COLO829 (cell line): Measurements from ENCODE around the gene ITPKB.
A peak's percentile ranks its signal among the peaks of the same experiment; 100 is the strongest.

Experiments used
- DNase-seq: peaks from one replicate; pipeline ENCODE4 v3.0.0; 2012; ENCODE audit warnings: low spot score

The ITPKB gene

DNA sequence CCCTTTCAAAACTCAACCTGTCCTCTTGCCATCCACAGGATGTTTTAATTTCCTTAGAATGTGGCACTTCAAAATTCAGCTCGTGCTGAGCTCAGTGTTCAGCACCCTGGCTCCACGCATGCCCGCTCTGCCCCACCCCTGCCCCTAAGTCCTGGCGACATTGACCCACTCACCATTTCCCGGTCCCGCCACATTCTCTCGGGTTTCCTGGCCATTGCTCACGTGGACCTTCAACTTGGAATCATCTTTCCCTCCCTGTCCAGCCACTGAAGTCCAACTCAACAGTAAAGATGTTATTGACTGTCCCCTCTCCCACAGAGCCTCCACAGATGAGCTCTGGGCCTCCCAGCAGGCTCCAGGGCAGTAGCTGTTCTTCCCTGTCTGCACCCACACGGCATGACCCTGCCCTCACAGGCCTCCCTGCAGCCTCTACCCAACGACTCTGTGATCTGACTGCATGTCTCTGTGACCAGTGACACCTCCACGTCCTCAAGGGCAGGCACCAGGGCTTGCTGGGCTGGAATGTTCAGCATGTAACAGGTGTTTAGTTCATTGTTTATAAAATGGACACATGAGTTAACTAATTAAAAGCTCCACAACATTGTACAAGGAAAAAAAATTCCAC lies 53.8 kb downstream of the ITPKB start:
- no peak for DNase-seq

DNA sequence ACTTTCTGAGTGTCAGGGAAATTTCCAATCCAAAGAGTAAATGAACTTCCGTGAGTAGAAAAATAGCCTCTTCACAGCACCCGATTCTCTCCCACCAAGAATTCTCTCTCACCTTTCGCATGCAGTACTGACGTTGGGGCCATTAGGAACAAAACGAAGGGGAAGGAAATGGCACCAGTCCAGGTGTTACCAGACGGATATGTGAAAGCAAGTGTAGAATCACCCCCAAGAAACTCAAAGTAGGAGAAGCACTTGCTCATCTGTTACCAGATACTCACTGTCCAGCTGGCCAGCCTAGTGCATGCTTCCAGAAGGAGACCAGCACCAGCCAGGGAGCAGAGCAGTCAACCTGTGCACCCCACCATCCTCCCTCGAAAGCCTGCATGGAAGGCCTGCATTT lies 55.1 kb downstream of the ITPKB start:
- no peak for DNase-seq

DNA sequence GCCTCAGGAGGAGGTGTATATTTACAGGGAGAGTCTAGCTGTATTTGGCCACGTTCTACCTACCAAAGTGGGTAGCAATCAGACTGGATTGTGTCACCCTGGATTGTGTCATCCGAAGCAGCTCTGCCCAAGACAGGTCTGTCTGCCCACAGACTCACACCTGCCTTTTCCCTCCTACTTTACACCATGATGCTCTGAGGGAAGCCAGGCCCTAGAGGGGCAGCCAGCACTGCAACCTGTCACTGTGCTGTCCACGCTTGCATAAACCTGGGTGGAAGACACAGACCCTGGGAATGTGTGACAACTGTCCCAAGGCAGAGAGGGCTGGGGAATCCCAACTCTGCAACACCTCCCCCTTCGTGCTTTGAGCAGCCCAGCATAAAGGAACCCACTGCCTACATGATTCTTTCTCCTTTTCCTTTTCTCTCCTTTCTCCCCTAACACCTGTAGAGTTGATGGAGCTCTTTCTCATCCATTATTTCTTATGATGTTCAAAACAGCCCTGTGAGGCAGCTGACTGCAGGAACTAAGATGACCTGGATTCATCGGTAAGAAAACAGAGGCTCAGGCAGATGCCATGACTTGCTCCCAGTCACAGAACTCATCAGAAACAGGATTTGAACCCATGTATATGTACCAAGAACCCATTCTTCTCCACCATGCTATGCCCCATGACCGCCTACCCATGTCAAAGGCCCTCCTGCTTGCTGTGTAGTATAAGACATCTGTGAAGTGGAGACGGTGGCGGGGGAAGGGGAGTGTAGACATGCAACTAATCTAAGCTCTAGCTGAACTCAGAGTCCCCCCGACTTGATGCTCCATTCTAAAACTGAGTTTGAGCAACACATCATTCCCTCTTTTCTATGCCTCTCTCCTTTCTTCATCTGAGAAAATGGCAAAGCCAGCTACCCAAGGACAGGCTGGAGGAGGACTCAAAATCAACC lies 55.9 kb downstream of the ITPKB start:
- DNase-seq = no peak

DNA sequence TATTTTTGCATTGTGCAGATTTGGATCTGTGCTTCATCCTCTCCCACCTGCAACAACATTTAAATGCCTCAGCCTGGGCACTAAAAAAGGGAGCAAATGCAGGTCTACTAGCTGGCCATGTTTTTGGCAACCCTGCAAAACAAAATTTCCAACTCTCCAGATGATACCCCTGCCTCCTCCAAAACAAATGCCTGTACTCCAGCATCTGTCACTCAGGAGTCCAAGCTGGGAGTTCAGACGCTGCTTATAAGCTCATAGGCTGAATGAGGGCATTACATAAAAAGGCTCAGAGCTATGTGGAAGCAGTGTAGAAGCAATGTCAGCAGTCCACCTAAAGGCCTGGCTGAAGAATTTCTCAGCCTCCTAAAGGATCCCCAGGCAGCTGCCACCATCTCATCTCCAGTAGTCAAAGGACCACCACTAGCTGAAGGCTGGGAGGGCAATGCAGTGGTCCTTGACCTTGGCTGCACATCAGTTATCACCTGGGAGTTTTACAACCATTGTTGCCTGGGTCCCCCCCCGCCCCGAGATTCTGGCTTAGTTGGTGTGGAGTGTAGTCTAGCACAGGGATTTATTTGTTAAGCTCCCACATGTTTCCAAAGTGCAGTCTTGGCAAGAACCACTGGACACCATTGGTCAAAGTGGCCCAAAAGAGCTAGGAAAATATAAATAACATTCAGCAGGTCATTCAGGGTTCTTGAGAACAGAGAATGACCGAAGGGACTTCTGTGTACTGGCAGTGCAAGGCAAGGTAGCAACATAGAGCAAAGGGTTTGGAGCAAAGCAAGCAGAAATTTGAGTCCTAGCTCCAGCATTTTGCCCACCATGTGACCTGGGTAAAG lies 57.2 kb downstream of the ITPKB start:
- no peak for DNase-seq

DNA sequence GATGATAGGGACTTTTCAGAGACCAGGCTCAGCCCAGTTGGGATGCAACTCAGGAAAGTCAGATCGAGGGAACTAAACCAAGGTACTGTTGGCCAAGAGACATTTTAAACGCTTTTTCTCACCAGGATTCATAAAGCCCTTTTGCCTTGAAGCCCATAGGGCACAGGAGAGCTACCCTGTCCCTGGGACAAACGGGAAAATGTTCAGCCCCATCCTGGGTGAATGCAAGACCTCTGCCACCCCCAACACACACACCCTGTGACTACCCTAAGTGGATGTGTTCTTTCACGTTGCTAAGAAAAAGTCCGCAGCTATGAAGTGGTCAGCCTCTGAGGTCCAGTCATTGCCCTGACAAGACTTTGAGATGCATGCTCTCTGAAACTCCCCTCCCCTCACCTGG lies 58.4 kb downstream of the ITPKB start:
- DNase-seq = no peak

DNA sequence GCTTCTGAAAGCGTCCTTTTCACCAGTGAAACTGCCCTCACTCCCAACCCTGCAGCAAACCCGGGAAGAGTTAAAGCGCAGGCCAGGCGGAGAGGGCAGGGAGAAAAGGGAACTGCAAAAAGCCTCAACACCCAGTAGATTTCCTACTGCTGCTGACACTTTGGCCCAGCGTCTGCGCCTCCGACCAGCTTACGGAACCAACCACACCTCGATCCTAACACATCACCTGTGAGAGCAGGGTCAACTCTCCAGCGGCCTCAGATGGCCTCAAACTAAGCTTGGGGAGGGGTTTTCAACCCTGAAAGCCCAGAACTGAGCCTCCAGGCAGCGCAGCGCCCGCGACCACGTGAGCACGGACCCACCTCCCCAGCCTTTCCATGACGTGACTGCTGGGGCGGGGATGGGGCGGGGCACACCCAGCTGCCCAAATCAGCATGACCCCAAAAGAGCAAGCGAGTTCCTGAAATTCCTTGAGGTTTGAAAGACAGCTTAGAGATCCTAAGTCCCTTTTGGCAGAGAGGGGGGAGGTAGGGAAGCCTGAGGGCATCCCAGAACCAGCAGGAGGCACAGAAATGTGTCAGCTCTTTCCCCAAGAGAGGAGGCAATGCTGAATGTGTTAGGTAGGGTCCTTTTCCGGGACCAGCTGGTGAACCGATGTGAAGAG lies 59.1 kb downstream of the ITPKB start:
- no peak for DNase-seq

DNA sequence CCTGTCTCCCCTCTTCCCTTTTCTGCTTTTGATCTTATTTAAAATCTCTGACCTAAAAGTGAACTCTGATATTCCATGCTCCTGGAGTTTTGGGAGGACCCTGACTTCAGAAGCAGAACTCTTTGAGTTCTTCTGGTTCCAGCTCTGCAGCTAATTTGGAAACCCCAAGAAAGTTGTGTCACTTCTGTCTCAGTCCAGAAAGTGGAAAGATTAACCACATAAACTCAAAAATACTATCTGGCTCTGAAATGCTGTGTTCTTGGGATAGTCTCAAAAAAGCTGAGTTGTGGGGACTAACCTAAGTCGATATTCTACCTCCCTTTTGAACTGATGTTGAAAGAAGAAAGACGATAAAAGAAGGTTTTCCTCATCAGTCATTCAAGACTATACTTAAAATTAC lies 59.8 kb downstream of the ITPKB start:
- DNase-seq = no peak

DNA sequence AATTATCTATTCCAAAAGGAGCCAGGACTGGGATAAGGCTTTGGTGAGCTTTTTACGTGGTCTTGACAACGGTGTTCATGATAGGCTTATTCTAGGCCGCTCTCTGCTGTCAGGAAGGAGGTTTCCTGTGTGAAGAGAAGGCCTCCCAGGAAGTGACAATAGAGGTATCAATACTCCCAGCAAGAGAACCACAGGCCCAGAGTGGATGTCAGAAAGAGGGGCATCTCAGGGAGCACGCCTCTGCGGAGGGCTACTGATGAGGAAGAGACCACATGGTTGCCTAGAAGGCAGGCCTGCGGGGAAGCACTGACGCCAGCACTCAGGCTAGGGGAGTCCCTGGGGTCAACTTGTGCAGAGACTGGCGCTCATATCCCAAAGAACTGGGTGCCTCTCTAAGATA lies 60.4 kb downstream of the ITPKB start:
- DNase-seq = no peak

DNA sequence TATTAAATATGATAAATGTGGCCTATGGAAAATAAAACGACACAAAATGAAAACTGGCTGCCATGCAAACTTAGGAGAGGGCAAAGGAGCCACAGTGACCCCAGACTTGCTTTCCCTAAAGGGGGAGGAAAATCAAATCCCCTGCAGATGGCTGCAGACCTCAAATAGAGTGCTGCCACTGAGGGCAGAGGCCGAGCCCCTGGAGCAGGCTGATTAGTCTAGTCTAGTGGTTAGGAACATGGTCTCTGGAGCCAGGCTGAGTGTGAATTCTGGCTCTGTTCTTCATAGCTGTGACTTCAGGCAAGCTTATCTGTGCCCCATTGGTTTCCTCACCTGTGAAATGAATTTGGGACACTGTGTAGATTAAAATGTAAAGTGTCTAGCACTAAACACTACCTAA lies 60.8 kb downstream of the ITPKB start:
- no peak for DNase-seq

DNA sequence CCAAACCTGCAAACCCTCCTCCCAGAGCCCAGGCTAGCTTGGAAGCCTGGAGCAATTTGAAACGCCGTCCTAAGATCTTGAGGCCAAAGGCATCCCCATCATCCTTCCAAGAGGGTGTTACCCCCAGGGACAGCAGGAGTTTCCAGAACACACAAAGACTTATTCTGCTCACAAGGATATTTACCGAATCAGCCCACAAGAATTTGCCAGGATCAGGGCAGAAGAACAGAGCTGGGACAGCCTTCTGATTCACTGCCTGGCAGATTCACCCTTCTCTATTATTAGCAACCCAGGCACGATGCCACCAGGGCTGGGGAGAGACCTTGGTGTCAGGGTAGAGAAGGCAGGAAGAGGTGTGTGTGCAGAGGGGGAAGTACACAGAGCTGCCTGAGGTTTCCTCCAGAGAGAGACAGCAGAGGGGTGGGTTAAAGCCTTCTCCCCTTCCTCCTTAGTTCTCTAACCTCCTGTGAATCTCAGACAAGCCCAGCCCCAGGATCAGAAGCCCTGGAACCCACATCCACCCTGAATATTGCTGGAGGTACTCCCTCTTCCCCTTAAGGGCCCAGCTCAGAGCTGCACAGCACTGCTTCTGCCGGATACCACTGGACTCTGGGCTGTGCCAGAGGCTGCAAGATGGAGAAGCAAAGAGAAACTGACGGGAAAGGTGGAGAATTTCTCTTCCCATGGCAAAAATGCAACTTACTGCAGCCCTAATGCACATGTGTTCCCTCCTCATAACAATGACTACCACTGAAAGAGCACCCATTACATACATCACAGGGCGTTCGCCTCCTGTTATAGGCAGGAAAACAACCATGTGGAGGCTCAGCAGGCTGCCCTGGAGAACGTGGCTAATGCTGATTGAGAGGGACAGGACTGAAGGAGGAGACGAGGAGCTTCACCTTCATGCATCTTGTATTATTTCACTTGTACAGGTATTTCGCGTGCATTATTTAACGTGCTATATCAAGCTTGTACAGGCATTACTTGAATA lies 61.8 kb downstream of the ITPKB start:
- peak; percentile 98 for DNase-seq

DNA sequence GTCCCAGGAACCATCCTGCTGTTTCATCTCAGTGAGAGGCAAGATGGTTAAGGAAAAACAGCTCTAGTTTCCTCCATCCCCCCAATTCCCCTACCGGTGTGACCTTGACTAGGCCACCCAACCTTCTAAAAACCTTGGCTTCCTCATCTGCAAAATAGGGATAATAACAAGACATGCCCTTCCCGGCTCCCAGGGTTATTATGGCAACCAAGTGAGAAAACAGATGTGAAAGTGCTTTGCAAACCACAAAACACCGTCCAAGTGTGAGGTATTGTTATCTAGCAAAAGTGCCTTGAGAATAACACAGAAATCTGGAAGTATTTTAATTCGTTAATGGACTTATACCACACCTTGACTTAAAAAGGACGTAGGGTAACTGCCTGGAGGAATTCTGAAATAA lies 62.7 kb downstream of the ITPKB start:
- no peak for DNase-seq

DNA sequence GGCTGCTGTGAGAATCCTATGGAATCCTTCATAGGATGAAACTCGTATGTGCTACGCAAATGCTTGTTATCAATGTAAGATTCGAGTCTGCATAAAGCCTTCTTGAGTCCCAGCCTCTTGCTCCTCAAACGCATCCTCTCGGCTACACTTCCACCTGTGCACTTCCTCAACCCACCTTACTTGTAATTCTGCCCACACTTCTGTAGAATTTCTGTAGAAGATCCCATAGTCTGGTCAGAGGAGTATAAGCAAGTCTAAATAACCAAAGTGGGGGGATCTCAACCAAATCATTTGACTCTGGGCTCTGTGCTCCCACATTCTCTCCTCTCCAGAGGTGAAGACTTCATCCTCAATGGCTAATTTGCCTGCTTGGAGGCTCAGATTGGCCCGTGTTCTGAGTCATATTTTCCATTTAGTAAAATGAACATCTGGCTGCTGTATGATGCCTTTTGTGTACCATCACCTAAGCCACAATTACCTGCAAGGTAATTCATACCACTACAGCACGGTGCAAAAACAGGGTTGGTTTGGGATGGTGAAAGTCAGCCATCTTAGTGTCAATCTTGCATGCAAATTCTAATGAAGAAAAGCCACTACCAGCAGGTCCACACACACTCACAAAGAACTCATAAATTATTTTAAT lies 63.2 kb downstream of the ITPKB start:
- no peak for DNase-seq

DNA sequence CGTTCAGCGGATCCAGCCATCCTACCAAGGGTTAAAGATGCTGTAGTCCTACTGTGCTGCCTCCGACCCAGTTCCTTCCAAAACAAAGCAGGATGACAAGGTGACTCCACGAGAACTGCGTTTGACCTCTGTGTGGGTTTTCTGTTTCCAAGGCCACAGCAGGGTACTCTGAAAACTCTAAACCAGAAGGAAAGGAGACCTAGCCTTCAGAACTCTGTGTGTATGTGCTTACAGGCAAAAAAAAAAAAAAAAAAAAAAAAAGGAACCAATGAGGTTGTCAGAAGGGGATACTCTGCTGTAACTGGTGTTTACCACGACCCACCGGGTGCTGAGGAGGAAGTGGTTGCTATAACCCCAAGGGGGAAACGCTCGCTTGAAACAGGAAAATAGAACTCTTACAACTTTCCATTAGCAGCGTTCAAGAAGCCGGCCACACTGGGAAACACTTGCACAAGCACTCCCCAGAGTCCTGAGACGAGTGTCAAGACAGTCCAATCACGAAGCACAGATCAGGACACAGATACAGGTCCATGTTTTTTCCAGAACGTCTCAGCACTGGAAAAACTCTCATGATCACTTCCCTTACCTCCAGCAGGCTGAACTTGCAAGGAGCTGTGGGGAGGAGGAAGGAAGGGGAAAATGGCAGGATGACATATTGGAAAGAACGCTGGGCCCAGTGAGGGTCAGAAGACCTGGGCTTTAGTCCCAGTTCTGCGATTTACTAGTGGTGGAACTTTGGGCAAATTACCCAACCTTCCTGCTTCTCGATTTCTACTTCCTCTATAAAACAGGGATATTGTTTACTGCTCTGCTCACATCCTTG lies 64.0 kb downstream of the ITPKB start:
- DNase-seq = no peak

DNA sequence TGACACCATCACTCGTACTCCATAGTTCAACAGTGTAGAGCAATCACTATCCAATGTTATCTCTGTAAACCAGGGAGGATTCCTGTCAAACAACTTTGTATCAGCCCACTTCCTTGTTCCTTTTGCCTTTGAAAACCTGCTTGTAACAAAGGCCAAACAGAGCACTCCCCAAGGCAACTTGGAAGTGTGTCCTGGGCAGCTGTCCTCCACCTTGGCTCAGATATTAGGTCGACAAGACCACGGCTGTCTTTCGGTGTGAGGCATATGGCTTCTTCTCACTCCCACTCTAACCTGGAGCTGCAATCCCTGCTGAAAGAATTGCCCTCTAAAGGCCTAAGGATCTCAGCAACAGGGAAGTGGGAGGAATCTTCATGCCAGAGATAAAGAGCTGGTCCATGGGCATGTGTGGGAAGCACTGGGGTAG lies 66.7 kb downstream of the ITPKB start:
- DNase-seq = no peak

DNA sequence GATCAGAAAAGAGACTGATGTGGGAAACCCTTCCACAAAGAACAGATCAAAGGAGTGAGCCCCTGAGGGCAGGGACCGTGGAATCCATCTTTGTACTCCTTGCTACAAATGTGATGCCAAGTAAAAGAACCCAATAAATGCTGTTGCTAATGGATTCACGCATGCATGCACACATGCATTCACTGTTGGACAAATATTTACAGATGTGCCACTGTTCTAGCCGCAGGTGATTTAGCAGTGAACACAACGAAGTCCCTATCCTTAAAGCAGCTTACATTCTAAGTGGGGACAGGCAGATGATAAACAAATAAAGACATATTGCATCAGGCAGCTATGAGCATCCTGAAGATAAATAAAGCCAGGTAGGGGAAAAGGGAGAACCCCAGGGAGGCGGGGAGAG lies 67.8 kb downstream of the ITPKB start:
- no peak for DNase-seq

DNA sequence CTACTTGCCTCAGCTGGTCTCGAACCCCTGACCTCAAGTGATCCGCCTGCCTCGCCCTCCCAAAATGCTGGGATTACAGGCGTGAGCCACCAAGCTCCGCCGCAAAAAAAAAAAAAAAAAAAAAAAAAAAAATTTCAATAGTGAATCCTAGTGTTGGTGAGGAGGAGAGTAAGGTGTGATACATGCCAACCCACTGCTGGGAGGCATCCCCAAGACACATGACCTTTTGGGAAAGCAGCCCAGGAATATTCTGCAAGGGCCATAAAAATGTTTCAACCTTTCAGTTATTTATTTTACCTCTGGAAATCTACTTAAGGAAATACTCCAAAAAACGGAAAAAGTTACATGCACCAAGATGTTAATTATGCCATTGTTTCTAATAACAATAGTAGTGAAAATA lies 69.0 kb downstream of the ITPKB start:
- no peak for DNase-seq

DNA sequence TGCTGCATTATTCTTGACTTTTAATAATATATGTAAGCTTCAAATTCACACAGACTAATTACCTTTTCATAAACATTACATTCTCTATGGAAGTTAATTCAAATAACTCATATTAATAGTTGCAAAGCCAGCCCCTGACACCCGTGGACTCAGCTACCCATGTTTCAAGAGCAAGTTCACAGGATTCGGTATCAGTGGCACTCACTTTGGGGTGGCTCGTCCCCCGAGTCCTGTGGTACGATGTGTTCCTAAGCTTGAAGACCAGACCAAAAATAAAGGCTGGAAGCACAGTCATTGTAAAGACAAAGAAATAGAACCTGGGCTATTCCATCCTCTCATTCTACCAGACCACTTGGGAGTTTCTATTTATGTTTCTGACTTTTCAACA lies 70.9 kb downstream of the ITPKB start:
- DNase-seq = no peak

DNA sequence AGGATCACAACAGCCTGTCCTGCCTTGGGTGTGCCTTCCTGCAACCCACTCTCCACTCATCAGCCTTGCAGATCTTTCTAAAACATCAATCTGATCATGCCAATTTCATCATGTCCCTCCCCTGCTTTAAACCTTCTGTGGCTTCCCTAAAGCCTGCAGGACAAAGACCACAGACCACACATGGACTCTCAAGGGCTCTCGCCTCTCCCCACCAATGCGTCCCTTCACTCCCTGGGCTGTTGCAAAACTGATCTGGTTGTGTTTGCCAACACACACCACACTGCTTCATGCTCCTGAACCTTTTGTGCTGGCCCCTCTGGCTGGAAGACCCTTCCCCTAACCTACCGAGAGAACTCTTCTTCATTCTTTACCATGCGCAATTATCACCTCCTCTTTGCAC lies 72.4 kb downstream of the ITPKB start:
- DNase-seq = no peak

DNA sequence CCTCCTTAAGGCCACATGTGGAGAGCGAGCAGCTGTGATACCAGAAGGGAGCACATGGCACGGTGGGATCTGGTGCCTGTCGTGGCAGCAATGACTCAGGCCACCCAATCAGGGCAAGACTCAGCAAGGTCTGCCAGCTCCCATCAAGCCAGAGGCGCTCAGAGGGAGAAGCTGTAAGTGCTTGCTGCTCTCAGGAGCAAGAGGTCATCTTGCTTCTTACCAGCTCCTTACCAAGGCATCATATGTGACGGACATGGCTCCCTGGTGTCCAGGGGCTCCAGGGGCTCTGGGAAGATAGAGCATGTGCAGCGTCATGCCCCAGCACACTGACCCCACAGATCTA lies 72.9 kb downstream of the ITPKB start:
- no peak for DNase-seq
